Lung (tissue), 12 donors: ENCODE measurements around the gene DNAJC11. TPM values are rescaled to one million over a fixed set of nuclear protein-coding genes. Genes with fewer than 3 reads are reported as not detected.

ENCODE experiments used
- ATAC-seq: fragments of 200-7000 bp; cut with Tn5 transposase; one replicate; pipeline ENCODE4 v1.9.1; 2020; ENCODE audit warnings: moderate number of reproducible peaks; ENCODE audit not compliant: insufficient read depth, low FRiP score
- DNase-seq, 3 donors: peaks; one replicate each; pipeline ENCODE4 v3.0.0-alpha.2; 2013 to 2017
- H3K27ac ChIP-seq, 2 donors: one replicate each; pipeline ENCODE4 v1.5.1; 2013; ENCODE audit warnings: mild to moderate bottlenecking in 2 of 2, moderate library complexity in 2 of 2, control low read depth in 1 of 2, inconsistent platforms in 1 of 2, low read depth in 1 of 2, low read length in 1 of 2
- H3K27me3 ChIP-seq, 3 donors: one replicate each; pipeline ENCODE4 v1.5.1; 2013; ENCODE audit warnings: low read length in 2 of 3; ENCODE audit not compliant: control insufficient read depth in 3 of 3, insufficient read depth in 3 of 3
- H3K36me3 ChIP-seq, 4 donors: one replicate each; pipeline ENCODE4 v1.5.1; 2013; ENCODE audit warnings: low read length in 4 of 4, mild to moderate bottlenecking in 1 of 4, moderate library complexity in 1 of 4; ENCODE audit not compliant: control insufficient read depth in 4 of 4, insufficient read depth in 4 of 4
- H3K4me1 ChIP-seq, 5 donors: one replicate each; pipeline ENCODE4 v1.5.1; 2013; ENCODE audit warnings: low read length in 5 of 5, mild to moderate bottlenecking in 2 of 5, moderate library complexity in 1 of 5; ENCODE audit not compliant: control insufficient read depth in 5 of 5, insufficient read depth in 5 of 5
- H3K4me3 ChIP-seq: one replicate; pipeline ENCODE4 v1.5.1; 2013; ENCODE audit warnings: mild to moderate bottlenecking, control low read depth, moderate library complexity
- H3K9ac ChIP-seq, 2 donors: one replicate each; pipeline ENCODE4 v1.5.1; 2013; ENCODE audit warnings: low read length in 2 of 2, control low read depth in 1 of 2; ENCODE audit not compliant: insufficient read depth in 1 of 2
- H3K9me3 ChIP-seq, 4 donors: one replicate each; pipeline ENCODE4 v1.5.1; 2013; ENCODE audit warnings: low read length in 3 of 4, mild to moderate bottlenecking in 1 of 4, moderate library complexity in 1 of 4; ENCODE audit not compliant: control insufficient read depth in 4 of 4, insufficient read depth in 3 of 4
- CTCF ChIP-seq: IDR thresholded peaks from 2 replicates; pipeline ENCODE4 v1.5.1; 2012; ENCODE audit warnings: mild to moderate bottlenecking; ENCODE audit errors: control extremely low read depth, extremely low read depth
- WGBS, 2 donors: extraction: QIAGEN DNeasy Blood & Tissue Kit; methylation state at CpG; one replicate each; pipeline ENCODE4 v1.1.7; 2013; 5-methylcytosine and 5-hydroxymethylcytosine counted together
- polyA plus RNA-seq, 2 donors: library from polyadenylated mRNA; stranded (reverse); fragments of 200-250 nt; gene quantifications; one replicate each; pipeline ENCODE4 v1.2.1, GENCODE V29; 2013
- total RNA-seq, 2 donors: library from RNA; depleted of rRNA in 1 of 2; stranded (reverse); fragments of >200 nt in 1 of 2; gene quantifications; one replicate each; pipeline ENCODE4 v1.2.1, GENCODE V29; 2014 to 2021
- donor health status: control.
- donor health status: control.
- donor health status: Bipolar disorder and iron deficiency.
- donor health status: healthy.
- donor health status: DM: yes; HTN: yes; CAD: no.

The DNAJC11 gene
- total and polyA plus RNA-seq, 4 donors: 18.6 to 43.0 (median 30.4) TPM

GRCh38 chr1:6660415-6661049 lies 41.1 kb downstream of the DNAJC11 start:
- DNase-seq (no peak), ATAC-seq (no peak)
- WGBS, 2 donors: 82 to 89% methylated on average over 7 of the region's 7 CpGs
- Histone ChIP-seq H3K4me3 (no peak overlapping the region), H3K9me3 (no peaks in the 10 kb centered on the region), H3K9ac (no peak overlapping the region), H3K27ac (no peak overlapping the region), H3K36me3 (peaks cover 0 to 5% (median 1%) of the 10 kb centered on the region in 4 donors), H3K27me3 (no peaks in the 10 kb centered on the region), H3K4me1 (peaks cover 0 to 3% (median 0%) of the 10 kb centered on the region in 5 donors)
- no peak for TF ChIP-seq CTCF

- no peak for TF ChIP-seq CTCF
- DNase-seq (no peak), ATAC-seq (no peak)
- no peak overlapping the region for H3K9ac ChIP-seq
- H3K4me1 ChIP-seq: peaks cover 0 to 3% (median 0%) of the 10 kb centered on the region in 5 donors
- no peak overlapping the region for H3K4me3 ChIP-seq
- H3K27me3 ChIP-seq: no peaks in the 10 kb centered on the region
- WGBS, 2 donors: 93 to 95% methylated on average over 5 of the region's 5 CpGs
- no peaks in the 10 kb centered on the region for H3K9me3 ChIP-seq
- peaks cover 0 to 8% (median 4%) of the 10 kb centered on the region in 4 donors for H3K36me3 ChIP-seq
- no peak overlapping the region for H3K27ac ChIP-seq
These were observed 43.1 kb downstream of the DNAJC11 start for GRCh38 chr1:6658359-6659060.

GRCh38 chr1:6657138-6657537 lies 44.5 kb downstream of the DNAJC11 start:
- ATAC-seq: no peak
- no peaks in the 10 kb centered on the region for H3K27me3 ChIP-seq
- DNase-seq: no peak
- peaks cover 0 to 3% (median 0%) of the 10 kb centered on the region in 5 donors for H3K4me1 ChIP-seq
- H3K27ac ChIP-seq: no peak overlapping the region
- H3K4me3 ChIP-seq: no peak overlapping the region
- no peaks in the 10 kb centered on the region for H3K9me3 ChIP-seq
- H3K9ac ChIP-seq: no peak overlapping the region
- peaks cover 6 to 15% (median 11%) of the 10 kb centered on the region in 4 donors for H3K36me3 ChIP-seq
- 91 to 93% methylated on average over 6 of the region's 6 CpGs for WGBS, 2 donors
- TF ChIP-seq CTCF: no peak
